Activated CD8-positive, alpha-beta memory T cell treated with anti-CD3 and anti-CD28 coated beads, Interleukin-2, amount 50 U/mL, for 48 hours (primary cell): ENCODE data around the gene SF3B5.
"Not testable (repeated sequence)": the region's sequence is repeated elsewhere in the genome, so short reads cannot be mapped to it uniquely, and the experiment has no call there.

ENCODE experiments used
- DNase-seq: peaks from one replicate; pipeline ENCODE4 v3.0.0-alpha.2; 2020

SF3B5 gene

DNA sequence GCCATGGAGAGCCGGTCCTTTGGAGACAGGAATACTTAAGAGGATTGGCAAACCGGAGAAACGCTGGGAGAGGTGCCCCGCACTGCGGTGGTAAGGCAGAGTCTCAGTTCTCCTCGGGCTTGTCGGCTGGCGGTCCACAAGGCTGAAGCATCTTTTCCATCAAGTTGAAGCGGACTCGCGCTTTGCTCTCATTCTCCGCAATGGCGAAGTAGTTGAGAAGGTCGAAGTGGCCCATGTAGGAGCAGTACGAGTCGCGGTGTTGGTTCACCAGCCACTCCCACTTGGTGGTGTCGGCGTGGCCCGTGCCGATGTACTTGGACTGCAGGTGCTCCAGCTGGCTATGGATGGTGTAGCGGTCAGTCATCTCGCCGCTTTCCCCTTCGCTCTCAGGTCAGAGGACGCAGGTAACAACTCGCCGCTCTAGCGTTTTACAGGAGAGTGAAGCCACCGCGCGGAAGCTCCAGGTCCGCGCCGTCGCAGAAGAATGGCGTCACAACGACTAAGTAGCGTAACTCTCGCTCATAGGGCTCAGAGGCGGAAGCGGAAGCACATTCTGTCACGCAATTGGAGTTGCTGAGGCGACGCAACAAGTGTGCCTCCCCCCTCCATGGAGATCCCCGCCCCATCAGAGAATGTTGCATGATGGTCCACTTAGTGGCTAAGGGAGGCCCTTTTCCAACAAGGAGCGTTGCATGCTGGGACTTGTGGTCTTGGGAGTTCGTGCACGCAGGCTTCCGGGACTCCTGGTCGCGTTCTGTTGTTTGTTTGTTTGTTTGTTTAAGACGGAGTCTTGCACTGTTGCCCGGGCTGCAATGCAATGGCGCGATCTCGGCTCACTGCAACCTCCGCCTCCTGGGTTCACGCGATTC is at the start of gene SF3B5:
TSS of gene SF3B5 (minus strand) at position 440 of the 869 bp plus-strand sequence. CDS start at position 364, 76 bp downstream.
- DNase-seq = peak; percentile 97

DNA sequence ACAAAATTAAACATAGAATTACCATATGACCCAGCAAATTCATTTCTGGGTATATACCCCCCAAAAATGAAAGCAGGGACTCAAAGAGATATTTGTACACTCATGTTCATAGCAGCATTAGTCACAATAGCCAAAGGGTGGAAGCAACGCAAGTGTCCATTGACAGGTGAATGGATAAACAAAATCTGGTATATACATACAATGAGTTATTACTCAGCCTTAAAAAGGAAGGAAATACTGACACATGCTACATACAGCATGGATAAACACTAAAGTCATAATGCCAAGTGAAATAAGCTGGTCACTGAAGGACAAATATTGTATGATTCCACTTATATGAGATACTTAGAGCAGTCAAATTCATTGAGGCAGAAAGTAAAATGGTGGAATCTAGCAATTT is 49.6 kb upstream of the SF3B5 start:
- no peak for DNase-seq

- DNase-seq = no peak
These were observed 48.5 kb upstream of the SF3B5 start for GRCh38 chr6:144143878-144144277.

DNA sequence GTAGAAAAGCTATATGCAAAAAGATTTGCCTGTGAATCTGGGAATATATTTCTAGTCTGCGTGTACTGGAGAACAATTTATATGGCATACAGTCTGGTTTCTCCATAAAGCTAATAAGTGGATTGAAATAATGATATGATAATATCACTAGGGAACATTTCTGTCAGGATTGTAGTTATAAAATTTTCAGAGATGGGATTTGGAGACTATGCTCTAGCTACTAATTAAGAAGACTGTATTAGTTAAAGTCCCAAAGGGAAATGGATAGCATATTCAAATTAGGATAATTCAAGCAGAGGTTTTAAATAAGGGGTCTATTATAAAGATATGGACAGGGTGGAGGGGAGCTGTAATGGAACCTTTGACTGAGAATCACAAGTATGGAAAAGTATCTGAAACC is 47.7 kb upstream of the SF3B5 start:
- no peak for DNase-seq

DNA sequence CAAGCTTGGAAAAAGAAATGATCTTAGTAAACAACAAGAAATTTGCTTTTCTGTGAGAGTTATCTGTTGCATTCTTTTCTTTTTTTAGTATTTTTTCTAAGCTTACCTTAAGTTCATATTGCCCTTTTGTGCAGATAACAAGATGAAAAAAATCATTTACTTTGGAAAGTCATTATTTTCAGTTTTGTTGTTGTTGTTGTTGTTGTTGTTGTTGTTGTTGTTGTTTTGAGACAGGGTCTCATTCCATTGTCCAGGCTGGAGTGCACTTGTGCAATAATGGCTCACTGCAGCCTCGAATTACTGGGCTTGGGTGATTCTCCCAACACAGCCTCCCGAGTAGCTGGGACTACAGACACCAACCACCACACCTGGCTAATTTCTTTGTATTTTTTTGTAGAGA is 46.1 kb upstream of the SF3B5 start:
- no peak for DNase-seq

GRCh38 chr6:144140867-144141266 is 45.5 kb upstream of the SF3B5 start:
- DNase-seq = no peak

- no peak for DNase-seq
These were observed 44.4 kb upstream of the SF3B5 start for GRCh38 chr6:144139817-144140216.

- DNase-seq = no peak
These were observed 43.2 kb upstream of the SF3B5 start for GRCh38 chr6:144138542-144138941.

DNA sequence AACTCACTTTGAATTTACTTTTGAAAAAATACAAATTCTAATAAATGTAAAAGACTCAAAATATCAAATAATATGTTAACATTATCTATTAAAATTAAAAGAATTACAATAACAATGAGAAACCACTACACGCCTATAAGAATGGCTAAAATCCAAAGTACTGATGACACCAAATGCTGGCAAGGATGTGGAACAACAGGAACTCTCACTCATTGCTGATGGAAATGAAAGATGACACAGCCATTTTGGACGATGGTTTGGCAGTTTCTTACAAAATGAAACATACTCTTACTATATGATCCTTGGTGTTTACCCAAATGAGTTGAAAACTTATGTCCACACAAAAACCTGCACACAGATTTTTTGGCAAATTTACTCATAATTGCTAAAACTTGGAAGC is 39.4 kb upstream of the SF3B5 start:
- no peak for DNase-seq

GRCh38 chr6:144134176-144134575 is 38.8 kb upstream of the SF3B5 start:
- no peak for DNase-seq

GRCh38 chr6:144133225-144133821 is 38.0 kb upstream of the SF3B5 start:
- no peak for DNase-seq

- not testable (repeated sequence) for DNase-seq
These were observed 36.9 kb upstream of the SF3B5 start for GRCh38 chr6:144132167-144132690.

DNA sequence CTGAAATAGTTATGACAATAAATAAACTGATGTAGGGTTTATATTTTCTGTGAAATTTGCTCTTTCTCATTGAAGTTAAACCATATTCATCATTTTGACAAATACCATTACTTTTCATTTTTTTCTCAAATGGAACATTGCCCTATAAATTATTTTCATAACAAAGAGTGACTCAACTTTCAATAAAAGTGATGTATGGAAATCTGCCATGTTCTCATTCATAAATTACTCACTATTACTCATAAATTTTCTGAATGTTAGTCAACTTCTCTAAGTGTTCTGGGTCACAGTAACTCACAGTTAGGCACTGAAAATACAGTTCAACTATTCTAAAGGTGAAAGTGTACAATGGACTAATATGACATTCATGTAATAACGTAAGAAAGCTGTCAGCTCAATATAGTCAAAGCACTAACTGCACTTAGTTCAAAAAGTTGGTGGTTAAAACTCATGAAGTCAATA is 35.9 kb upstream of the SF3B5 start:
- DNase-seq = no peak

DNA sequence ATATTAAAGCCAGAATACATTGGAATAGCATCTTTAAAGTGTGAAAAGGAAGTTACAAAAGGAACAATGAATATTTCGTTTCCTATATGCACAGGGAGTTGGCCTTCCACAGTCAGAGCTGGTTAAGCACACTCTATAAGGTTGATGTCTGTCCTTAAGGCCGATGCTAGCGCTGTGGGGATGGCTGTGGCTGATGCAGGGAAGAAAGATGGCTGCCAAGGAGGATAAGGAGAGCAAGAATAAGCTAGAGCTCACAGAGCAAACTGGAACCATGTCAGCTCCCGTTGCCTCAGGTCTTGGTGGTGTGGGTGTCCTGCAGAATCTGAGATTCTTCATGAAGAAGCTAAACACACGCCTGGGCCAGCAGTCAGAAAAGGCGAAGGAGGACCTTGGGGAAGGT is 34.1 kb upstream of the SF3B5 start:
- DNase-seq = no peak

DNA sequence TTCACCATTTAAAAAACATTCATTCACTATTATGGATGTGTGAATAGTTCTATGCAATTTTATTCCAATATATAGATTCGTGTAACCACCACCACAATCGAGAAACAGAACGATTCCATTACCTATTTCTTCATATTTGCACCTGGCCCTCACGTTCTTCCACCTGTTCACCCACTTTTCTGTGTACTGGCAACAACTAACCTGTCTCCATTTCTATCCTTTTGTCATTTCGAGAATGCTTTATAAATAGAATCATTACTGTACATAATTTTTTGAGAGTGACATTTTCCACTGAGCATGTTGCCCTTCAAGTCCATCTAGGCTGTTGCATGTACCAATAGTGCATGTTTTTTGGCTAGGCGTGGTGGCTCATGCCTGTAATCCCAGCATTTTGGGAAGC is 31.7 kb upstream of the SF3B5 start:
- DNase-seq = no peak

GRCh38 chr6:144123836-144124235 is 28.5 kb upstream of the SF3B5 start:
- DNase-seq = no peak

- no peak for DNase-seq
These were observed 28.0 kb upstream of the SF3B5 start for GRCh38 chr6:144123421-144123820.

DNA sequence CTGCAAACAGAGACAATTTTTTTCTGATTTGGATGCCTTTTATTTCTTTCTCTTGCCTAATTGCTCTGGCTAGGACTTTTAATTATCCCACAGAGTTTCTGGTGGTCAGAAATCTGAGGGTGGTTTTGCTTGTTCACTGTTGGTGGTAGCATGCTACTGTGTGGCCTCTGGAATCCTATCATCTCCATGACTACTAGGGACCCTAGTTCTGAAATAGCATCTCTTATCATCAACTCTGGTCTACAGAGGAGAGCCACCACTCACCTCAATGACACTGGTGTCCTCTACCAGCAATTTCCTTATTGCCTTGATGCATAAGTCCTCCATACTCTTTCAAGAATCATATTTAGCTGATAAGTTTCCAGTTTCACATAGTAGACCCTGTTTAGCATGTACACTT is 27.5 kb upstream of the SF3B5 start:
- DNase-seq = no peak

DNA sequence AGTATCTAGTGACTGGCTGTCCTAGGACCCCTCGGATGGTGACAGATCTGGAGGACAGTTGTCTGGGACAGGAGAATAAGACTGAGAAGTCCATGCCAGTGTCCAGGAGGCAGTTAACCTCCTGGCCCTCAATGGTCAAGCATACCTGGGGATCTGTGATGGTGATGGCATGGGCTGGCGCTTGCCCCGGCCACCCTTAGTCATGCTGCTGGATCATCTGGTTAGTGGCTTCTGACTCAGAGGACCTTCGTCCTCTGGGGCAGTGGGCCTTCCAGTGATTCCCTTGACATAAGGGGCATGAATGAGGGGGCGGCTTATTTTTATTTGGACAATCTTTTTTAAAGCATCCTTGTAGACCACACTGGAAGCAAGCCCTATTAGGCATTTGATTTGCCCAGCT is 24.0 kb upstream of the SF3B5 start:
- DNase-seq = no peak

DNA sequence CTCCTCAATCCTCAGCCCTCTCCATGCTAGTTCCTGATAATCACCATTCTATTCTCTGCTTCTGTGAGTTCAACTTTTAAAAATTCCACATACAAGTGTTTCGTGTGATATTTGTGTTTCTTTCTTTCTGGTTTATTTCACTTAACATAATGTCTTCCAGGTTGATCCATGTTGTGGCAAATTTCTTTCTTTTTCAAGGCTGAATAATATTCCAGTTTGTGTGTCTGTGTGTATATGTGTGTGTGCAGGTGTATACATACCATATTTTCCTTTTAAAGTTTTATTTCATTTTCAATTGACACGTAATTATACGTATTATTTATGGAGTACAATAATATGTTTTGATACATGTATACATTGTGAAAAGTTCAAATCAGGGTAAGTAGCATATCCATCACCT is 19.8 kb upstream of the SF3B5 start:
- no peak for DNase-seq

GRCh38 chr6:144113366-144113765 is 18.0 kb upstream of the SF3B5 start:
- DNase-seq = no peak

DNA sequence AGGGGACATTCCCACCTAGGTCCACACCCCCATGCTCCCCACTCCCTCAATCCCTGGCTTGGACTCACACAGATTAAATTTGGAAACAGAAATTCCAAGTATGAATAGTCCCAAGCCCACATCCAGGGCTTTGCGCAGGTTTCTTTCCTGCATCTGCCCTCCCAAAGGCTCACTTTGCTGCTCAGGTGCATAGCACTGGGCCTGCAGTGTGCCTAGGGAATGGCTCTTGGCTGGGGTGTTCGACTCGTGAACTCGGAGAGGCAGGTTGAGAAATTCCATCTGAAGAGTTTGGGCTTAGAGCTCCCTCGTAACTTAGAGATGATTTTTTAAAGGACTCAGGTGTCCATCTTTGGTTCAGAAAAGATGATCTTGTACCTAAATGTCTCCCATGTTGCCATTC is 14.8 kb upstream of the SF3B5 start:
- no peak for DNase-seq

- DNase-seq = no peak
These were observed 10.8 kb upstream of the SF3B5 start for GRCh38 chr6:144106206-144106605.

GRCh38 chr6:144104898-144105487 is 9.6 kb upstream of the SF3B5 start:
- no peak for DNase-seq
